GM12878 (cell line): ENCODE measurements around the gene NFKB2.

Source experiments
- ATF3 ChIP-seq: IDR thresholded peaks from 2 replicates; pipeline ENCODE4 v1.6.1; 2011; ENCODE audit warnings: low read depth, mild to moderate bottlenecking, low read length, moderate library complexity, borderline replicate concordance; ENCODE audit errors: extremely low read depth
- BHLHE40 ChIP-seq, 2 experiments: fragments of 450-650 bp in 1 of 2; IDR thresholded peaks; 2 replicates each; pipeline ENCODE4 v1.6.1; 2011 to 2017; ENCODE audit warnings: low read depth in 2 of 2, borderline replicate concordance in 1 of 2, improper control_type of control experiment in 1 of 2, low read length in 1 of 2, mild to moderate bottlenecking in 1 of 2
- CEBPZ ChIP-seq: fragments of 150-350 bp; IDR thresholded peaks from 2 replicates; pipeline ENCODE4 v1.6.1; 2016; ENCODE audit warnings: low read depth, low read length
- CHD1 ChIP-seq: IDR thresholded peaks from 2 replicates; pipeline ENCODE4 v1.6.1; 2012; ENCODE audit warnings: low read depth, low read length, improper control_type of control experiment
- CTCF ChIP-seq, 3 experiments: IDR thresholded peaks in 2 of 3; conservative IDR thresholded peaks in 1 of 3; 2 replicates each; pipeline ENCODE4 v1.5.1; 2011; ENCODE audit warnings: low read depth in 3 of 3, low read length in 3 of 3, mild to moderate bottlenecking in 3 of 3, control low read depth in 2 of 3, moderate library complexity in 2 of 3, inconsistent platforms in 1 of 3, mixed read lengths in 1 of 3; ENCODE audit not compliant: control insufficient read depth in 2 of 3, insufficient read depth in 1 of 3; ENCODE audit errors: extremely low read depth in 1 of 3
- EP300 ChIP-seq, 2 experiments: fragments of 150-350 bp in 1 of 2; IDR thresholded peaks; 2 replicates each; pipeline ENCODE4 v1.6.1; 2011 to 2012; ENCODE audit warnings: low read depth in 2 of 2, low read length in 2 of 2, borderline replicate concordance in 1 of 2, improper control_type of control experiment in 1 of 2, inconsistent platforms in 1 of 2; ENCODE audit not compliant: control insufficient read depth in 1 of 2
- EZH2 ChIP-seq: IDR thresholded peaks from 2 replicates; pipeline ENCODE4 v1.6.1; 2012; ENCODE audit warnings: low read depth, mild to moderate bottlenecking, control low read depth, inconsistent platforms, low read length, borderline replicate concordance; ENCODE audit not compliant: control insufficient read depth
- PBX3 ChIP-seq: IDR thresholded peaks from 2 replicates; pipeline ENCODE4 v1.6.1; 2011; ENCODE audit warnings: mild to moderate bottlenecking, low read depth, low read length, moderate library complexity; ENCODE audit not compliant: insufficient replicate concordance
- POLR2A ChIP-seq: IDR thresholded peaks from 2 replicates; pipeline ENCODE4 v1.6.1; 2011; ENCODE audit warnings: low read depth, mild to moderate bottlenecking, low read length
- RUNX3 ChIP-seq: IDR thresholded peaks from 2 replicates; pipeline ENCODE4 v1.6.1; 2012; ENCODE audit warnings: low read length, inconsistent platforms

GRCh38 chr10:102450374-102451104 lies 55.0 kb downstream of the NFKB2 start:
- TF ChIP-seq CTCF (IDR thresholded peaks at IDR 0.05 in 2 of 3, conservative IDR thresholded peaks at IDR 0.05 in 1 of 3; ENCODE audit: control insufficient read depth in 2 of 3, extremely low read depth in 1 of 3, insufficient read depth in 1 of 3, low read depth in 3 of 3, low read length in 3 of 3) (no peak), BHLHE40 (IDR thresholded peaks at IDR 0.05; ENCODE audit: borderline replicate concordance in 1 of 2, low read depth in 2 of 2, low read length in 1 of 2) (peak; percentile 87 to 96), PBX3 (no peak), EZH2 (no peak), EP300 (IDR thresholded peaks at IDR 0.05; ENCODE audit: borderline replicate concordance in 1 of 2, control insufficient read depth in 1 of 2, low read depth in 2 of 2, low read length in 2 of 2) (no peak), POLR2A (peak; percentile 79), ATF3 (no peak), CEBPZ (no peak), CHD1 (no peak), RUNX3 (0 out of 2 replicates have a peak, but pooled peaks have one; percentile 25)
